OCI-LY7 (cell line): Measurements from ENCODE around the gene WDR44. TPM values are rescaled to one million over a fixed set of nuclear protein-coding genes. Genes with fewer than 3 reads are reported as not detected.
A peak's percentile ranks its signal among the peaks of the same experiment; 100 is the strongest.

Source experiments
- BruUV-seq: library from RNA; stranded (reverse); fragments of 400-500 nt; replicated peaks from 2 replicates; lab custom pipeline; 2021; lab: Mats Ljungman, UMichigan
- CTCF ChIA-PET: fragments of 300-600 bp; sonication (Branson Sonifier 250); formaldehyde crosslinking; loops from one replicate; lab custom pipeline; 2022; ENCODE audit warnings: antibody characterized with exemption; ENCODE audit not compliant: unreplicated experiment; lab: Charles Lee
- POLR2A ChIA-PET: fragments of 300-600 bp; sonication (Branson Sonifier 250); formaldehyde crosslinking; loops from one replicate; lab custom pipeline; 2022; ENCODE audit warnings: antibody characterized with exemption; lab: Charles Lee
- DNase-seq: peaks from one replicate; pipeline ENCODE4 v3.0.0-alpha.2; 2015; ENCODE audit warnings: low spot score
- H2AFZ ChIP-seq: fragments of 200-600 bp; sonication (generic), shearing (Covaris generic); 2 replicates; pipeline ENCODE4 v1.6.1; 2014; ENCODE audit warnings: mild to moderate bottlenecking, antibody characterized with exemption, low read length, moderate library complexity
- H3K27ac ChIP-seq: fragments of 200-600 bp; sonication (generic); 2 replicates; pipeline ENCODE4 v1.5.1; 2014; ENCODE audit warnings: mixed run types, low read depth, mild to moderate bottlenecking, moderate library complexity, low read length, inconsistent platforms; ENCODE audit not compliant: poor library complexity, severe bottlenecking
- H3K36me3 ChIP-seq: fragments of 200-600 bp; sonication (generic); 2 replicates; pipeline ENCODE4 v1.6.1; 2014; ENCODE audit warnings: mild to moderate bottlenecking, antibody characterized with exemption, low read length, moderate library complexity, mixed read lengths; ENCODE audit not compliant: insufficient read depth
- H3K4me1 ChIP-seq: fragments of 200-600 bp; sonication (generic); 2 replicates; pipeline ENCODE4 v1.5.1; 2014; ENCODE audit warnings: mild to moderate bottlenecking, low read length; ENCODE audit not compliant: insufficient read depth, poor library complexity, severe bottlenecking
- H3K4me2 ChIP-seq: fragments of 200-600 bp; sonication (generic); 2 replicates; pipeline ENCODE4 v1.6.1; 2014; ENCODE audit warnings: mild to moderate bottlenecking, low read length
- H3K4me3 ChIP-seq: fragments of 200-600 bp; sonication (generic); 2 replicates; pipeline ENCODE4 v1.5.1; 2014; ENCODE audit warnings: mild to moderate bottlenecking, low read depth, low read length; ENCODE audit not compliant: poor library complexity, severe bottlenecking
- H3K79me2 ChIP-seq: fragments of 200-600 bp; sonication (generic); 2 replicates; pipeline ENCODE4 v1.6.1; 2016; ENCODE audit warnings: low read depth, mild to moderate bottlenecking, low read length, moderate library complexity, mixed read lengths; ENCODE audit not compliant: insufficient read depth
- H3K9me2 ChIP-seq: fragments of 200-600 bp; sonication (generic); 2 replicates; pipeline ENCODE4 v1.6.1; 2016; ENCODE audit warnings: mild to moderate bottlenecking, low read length, mixed read lengths; ENCODE audit not compliant: insufficient read depth
- H3K9me3 ChIP-seq: fragments of 200-600 bp; sonication (generic); 2 replicates; pipeline ENCODE4 v1.6.1; 2014; ENCODE audit warnings: mild to moderate bottlenecking, mixed run types, low read length, mixed read lengths
- H4K20me1 ChIP-seq: fragments of 200-600 bp; sonication (generic); 2 replicates; pipeline ENCODE4 v1.6.1; 2014; ENCODE audit warnings: mild to moderate bottlenecking, antibody characterized with exemption, low read length, moderate library complexity, mixed read lengths; ENCODE audit not compliant: insufficient read depth
- CTCF ChIP-seq: fragments of 200-600 bp; sonication (generic); conservative IDR thresholded peaks from 2 replicates; pipeline ENCODE4 v1.5.1; 2014; ENCODE audit warnings: mild to moderate bottlenecking, antibody characterized with exemption, low read length, moderate library complexity, mixed read lengths
- EZH2phosphoT487 ChIP-seq: fragments of 200-600 bp; sonication (generic); IDR thresholded peaks from 2 replicates; pipeline ENCODE4 v1.6.1; 2018; ENCODE audit warnings: low read depth, borderline replicate concordance, mild to moderate bottlenecking, mixed run types, antibody characterized with exemption, low read length, moderate library complexity, mixed read lengths
- intact Hi-C: fragments of 100-400 bp; cut with micrococcal nuclease; formaldehyde crosslinking; loops from one replicate; pipeline ENCODE4 v1.10.0; 2022; ENCODE audit not compliant: unreplicated experiment
- microRNA-seq: library from miRNA; unstranded; fragments of <30 nt; microRNA quantifications from one replicate; pipeline ENCODE4 v1.2.0, GENCODE V29; 2022; ENCODE audit warnings: borderline replicate concordance
- small RNA-seq: library from RNA; depleted of rRNA; stranded (forward); fragments of <200 nt; gene quantifications from one replicate; pipeline ENCODE3, GENCODE V24; 2014
- total RNA-seq, 2 experiments: library from RNA; depleted of rRNA in 1 of 2; stranded (reverse); fragments of >200 nt in 1 of 2; shearing (Covaris generic) in 1 of 2; gene quantifications; 2 replicates each; pipeline ENCODE4 v1.2.3, GENCODE V29; 2014 to 2022

The WDR44 gene
- total RNA-seq, 2 experiments from 2014 or later, result 9.3 to 9.9 TPM

- POLR2A ChIA-PET, result interaction anchor here (0.9 kb wide), 1 partner anchor 28 kb away, joined by 3 read pairs; no protein-coding TSS in a partner anchor
- H3K9me3 ChIP-seq, result no peaks in the 10 kb centered on the region
- H3K79me2 ChIP-seq, result peaks cover 61% of the 10 kb centered on the region
- H3K4me1 ChIP-seq, result peaks cover 51% of the 10 kb centered on the region
- no peak overlapping the region for H3K4me3 ChIP-seq
- no peak for TF ChIP-seq CTCF
- no peak for TF ChIP-seq EZH2phosphoT487
- H4K20me1 ChIP-seq, result no peaks in the 10 kb centered on the region
- CTCF ChIA-PET, result no interaction called here
- H3K4me2 ChIP-seq, result no peak overlapping the region
- no peak for DNase-seq
- intact Hi-C loops, result loop anchor here (5.0 kb wide), 1 partner anchor 103 kb away; no protein-coding TSS in a partner anchor
- H2AFZ ChIP-seq, result no peak overlapping the region
- BruUV-seq, result no TSS peak
- no peaks in the 10 kb centered on the region for H3K36me3 ChIP-seq
- no peak overlapping the region for H3K27ac ChIP-seq
- H3K9me2 ChIP-seq, result no peaks in the 10 kb centered on the region
Observed at GRCh38 chrX:118499295-118499694, 153.4 kb downstream of the WDR44 start.

Small RNA genes lying within 50 kb of the gene (microRNA-seq; reads per million reads assigned to microRNA genes)
- 65.9 reads per million, percentile 50 among the genes with 10 or more reads in this experiment for gene MIR1277

Small RNA genes lying within 50 kb of the gene (small RNA-seq; reads per million reads assigned to genes)
- gene MIR1277, result not detected

Other genes with a start within 250 kb of the WDR44 start
- not detected in 2 replicates for gene KLHL13, start 229.3 kb upstream of the WDR44 start, total RNA-seq (2014; rRNA removed; shearing (Covaris generic))
- gene KLHL13, start 229.3 kb upstream of the WDR44 start, total RNA-seq (2022), result not detected in 2 replicates
- gene DOCK11, start 149.7 kb downstream of the WDR44 start, total RNA-seq (2014; rRNA removed; shearing (Covaris generic)), result 24.9 and 27.0 TPM in 2 replicates
- gene DOCK11, start 149.7 kb downstream of the WDR44 start, total RNA-seq (2022), result 34.7 and 37.1 TPM in 2 replicates